Measurements from ENCODE around the gene CDC5L. TPM values are rescaled to one million over a fixed set of nuclear protein-coding genes. Genes with fewer than 3 reads are reported as not detected.
"Not testable (repeated sequence)": the region's sequence is repeated elsewhere in the genome, so short reads cannot be mapped to it uniquely, and the experiment has no call there.

CDC5L gene
- 27.1 and 27.3 TPM in 2 replicates for total RNA-seq

GRCh38 chr6:44387346-44388134 lies at the start of gene CDC5L:
Gene CDC5L (plus strand): TSS chr6:44387706. CDS start chr6:44387824, 118 bp downstream.
- intact Hi-C loops (cut with micrococcal nuclease), result loop anchor here (1.0 to 5.0 kb wide), 3 partner anchors 75 to 1624 kb away; partner anchors contain the start of genes AARS2 and NFKBIE

GRCh38 chr6:44338228-44339122 lies 49.0 kb upstream of the CDC5L start:
- intact Hi-C loops (cut with micrococcal nuclease), result loop anchor here (1.0 to 5.0 kb wide), 4 partner anchors 70 to 241 kb away; no protein-coding TSS in a partner anchor

GRCh38 chr6:44339301-44339700 lies 48.2 kb upstream of the CDC5L start:
- intact Hi-C loops (cut with micrococcal nuclease), result loop anchor here (5.0 kb wide), 1 partner anchor 242 kb away; no protein-coding TSS in a partner anchor

- intact Hi-C loops (cut with micrococcal nuclease), result loop anchor here (5.0 kb wide), 1 partner anchor 243 kb away; no protein-coding TSS in a partner anchor
Measured at GRCh38 chr6:44339763-44340625, 47.5 kb upstream of the CDC5L start.

- intact Hi-C loops (cut with micrococcal nuclease), result no loop called here
Measured at GRCh38 chr6:44341095-44341890, 46.2 kb upstream of the CDC5L start.

- intact Hi-C loops (cut with micrococcal nuclease), result no loop called here
Measured at GRCh38 chr6:44342052-44342451, 45.5 kb upstream of the CDC5L start.

GRCh38 chr6:44342489-44342888 lies 45.0 kb upstream of the CDC5L start, which contains the start of gene SPATS1:
Gene SPATS1 (plus strand): TSS chr6:44342650. CDS start chr6:44343096, 446 bp downstream.
- intact Hi-C loops (cut with micrococcal nuclease), result no loop called here

GRCh38 chr6:44346818-44347217 lies 40.7 kb upstream of the CDC5L start:
- intact Hi-C loops (cut with micrococcal nuclease), result not testable (repeated sequence)

- intact Hi-C loops (cut with micrococcal nuclease), result no loop called here
Measured at GRCh38 chr6:44349904-44350649, 37.4 kb upstream of the CDC5L start.

- intact Hi-C loops (cut with micrococcal nuclease), result not testable (repeated sequence)
Measured at GRCh38 chr6:44350650-44350994, 36.9 kb upstream of the CDC5L start.

GRCh38 chr6:44352259-44352658 lies 35.2 kb upstream of the CDC5L start:
- intact Hi-C loops (cut with micrococcal nuclease), result no loop called here

- intact Hi-C loops (cut with micrococcal nuclease), result no loop called here
Measured at GRCh38 chr6:44353336-44353735, 34.2 kb upstream of the CDC5L start.

GRCh38 chr6:44355640-44356039 lies 31.9 kb upstream of the CDC5L start:
- intact Hi-C loops (cut with micrococcal nuclease), result no loop called here

GRCh38 chr6:44356487-44356886 lies 31.0 kb upstream of the CDC5L start:
- intact Hi-C loops (cut with micrococcal nuclease), result no loop called here

GRCh38 chr6:44359973-44360372 lies 27.5 kb upstream of the CDC5L start:
- intact Hi-C loops (cut with micrococcal nuclease), result no loop called here

- intact Hi-C loops (cut with micrococcal nuclease), result no loop called here
Measured at GRCh38 chr6:44361947-44362346, 25.6 kb upstream of the CDC5L start.

- intact Hi-C loops (cut with micrococcal nuclease), result no loop called here
Measured at GRCh38 chr6:44363377-44363926, 24.1 kb upstream of the CDC5L start.

GRCh38 chr6:44366781-44367180 lies 20.7 kb upstream of the CDC5L start:
- intact Hi-C loops (cut with micrococcal nuclease), result no loop called here

GRCh38 chr6:44367681-44368080 lies 19.8 kb upstream of the CDC5L start:
- intact Hi-C loops (cut with micrococcal nuclease), result no loop called here
